Measurements from ENCODE around the gene CDIPT.
"Not testable (repeated sequence)": the region's sequence is repeated elsewhere in the genome, so short reads cannot be mapped to it uniquely, and the experiment has no call there.

Gene CDIPT

DNA sequence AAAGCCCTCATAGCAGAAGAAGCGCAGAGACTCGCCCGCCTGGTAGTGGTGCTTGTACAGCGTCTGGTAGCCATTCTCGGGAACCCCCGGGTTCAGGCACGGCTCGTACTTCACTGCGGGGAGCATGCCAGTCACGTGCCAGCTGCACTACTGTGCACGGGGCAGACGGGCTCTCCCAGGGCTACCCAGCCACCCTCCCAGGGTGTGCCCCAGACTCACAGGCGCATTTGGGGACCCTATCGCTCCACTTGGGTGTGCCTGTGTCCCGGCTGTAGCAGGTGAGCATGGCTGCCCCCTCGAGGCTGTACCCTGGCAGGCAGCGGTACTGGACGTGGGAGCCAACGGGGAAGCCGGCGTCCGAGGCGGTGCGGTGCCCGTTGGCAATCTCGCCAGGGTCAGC is 10.3 kb upstream of the CDIPT start:
- Histone ChIP-seq H3K36me3 (ENCODE audit: control insufficient read depth, insufficient read depth, low read length, severe bottlenecking) (no peaks in the 10 kb centered on the region), H3K9me3 (ENCODE audit: control insufficient read depth, low read length) (peaks cover 4% of the 10 kb centered on the region), H3K27me3 (replicated peaks; ENCODE audit: control insufficient read depth, insufficient read depth, low read length) (peaks cover 29% of the 10 kb centered on the region), H3K4me1 (ENCODE audit: control insufficient read depth, insufficient read depth, low read length) (no peaks in the 10 kb centered on the region), H3K4me3 (ENCODE audit: low read length) (no peak overlapping the region), H3K9ac (ENCODE audit: low read length) (no peak overlapping the region)
- DNase-seq (ENCODE audit: low read depth) = no peak

DNA sequence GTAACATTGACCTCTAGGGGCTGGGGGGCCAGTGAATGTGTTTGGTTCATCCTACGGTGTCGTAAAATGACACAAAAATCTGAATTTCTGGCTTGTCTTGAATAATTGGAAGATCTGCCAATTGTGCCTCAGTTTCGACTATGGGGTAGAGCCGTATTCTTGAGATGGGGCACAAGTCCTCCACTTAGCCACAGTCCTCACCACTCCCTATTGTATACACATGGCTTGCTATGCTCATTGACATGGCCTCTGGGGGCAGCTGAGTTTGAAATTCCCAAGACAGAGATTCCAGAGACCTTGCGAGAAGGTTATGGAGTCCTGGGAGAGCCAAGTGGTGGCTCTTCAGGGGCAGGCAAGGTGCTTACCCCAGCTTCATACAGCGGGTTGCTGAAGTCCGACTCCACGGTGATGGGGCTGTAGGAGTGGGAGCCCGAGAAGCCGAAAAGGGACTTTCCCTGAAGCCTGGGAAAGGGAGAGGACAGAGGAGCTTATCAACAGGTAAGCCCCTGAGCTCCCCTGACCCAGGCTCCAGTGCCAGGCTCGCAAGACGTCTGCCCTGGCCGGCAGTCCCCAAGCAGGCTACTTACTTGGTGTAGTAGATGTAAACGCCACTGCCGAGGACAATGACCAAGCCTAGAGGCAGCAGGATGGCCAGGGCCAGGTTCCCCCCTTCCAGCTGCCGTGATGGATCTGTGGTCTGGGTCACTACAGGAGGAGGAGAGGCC is 9.0 kb upstream of the CDIPT start:
- Histone ChIP-seq H3K9ac (ENCODE audit: low read length) (no peak overlapping the region), H3K36me3 (ENCODE audit: control insufficient read depth, insufficient read depth, low read length, severe bottlenecking) (no peaks in the 10 kb centered on the region)

DNA sequence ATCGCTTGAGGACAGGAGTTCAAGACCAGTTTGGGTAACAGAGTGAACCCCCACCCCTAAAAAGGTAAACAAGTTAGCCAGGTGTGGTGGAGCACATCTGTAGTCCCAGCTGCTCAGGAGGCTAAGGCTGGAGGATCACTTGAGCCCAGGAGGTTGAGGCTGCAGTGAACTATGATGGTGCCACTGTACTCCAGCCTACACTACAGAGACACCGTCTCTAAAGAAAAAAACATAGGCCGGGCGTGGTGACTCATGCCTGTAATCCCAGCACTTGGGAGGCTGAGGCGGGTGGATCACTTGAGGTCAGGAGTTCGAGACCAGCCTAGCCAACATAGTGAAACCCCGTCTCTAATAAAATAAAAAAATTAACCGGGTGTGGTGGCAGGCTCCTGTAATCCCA is 6.0 kb upstream of the CDIPT start:
- H3K27me3 ChIP-seq (replicated peaks; ENCODE audit: control insufficient read depth, insufficient read depth, low read length); H3K9me3 ChIP-seq (ENCODE audit: control insufficient read depth, low read length); H3K4me1 ChIP-seq (ENCODE audit: control insufficient read depth, insufficient read depth, low read length); H3K9ac ChIP-seq (ENCODE audit: low read length); H3K36me3 ChIP-seq (ENCODE audit: control insufficient read depth, insufficient read depth, low read length, severe bottlenecking); H3K4me3 ChIP-seq (ENCODE audit: low read length); DNase-seq (ENCODE audit: low read depth): not testable (repeated sequence)

More for the DNA sequence above, 9.0 kb upstream of the CDIPT start:
- H3K4me3 ChIP-seq (ENCODE audit: low read length) = no peak overlapping the region
- no peaks in the 10 kb centered on the region for H3K4me1 ChIP-seq (ENCODE audit: control insufficient read depth, insufficient read depth, low read length)
- peaks cover 20% of the 10 kb centered on the region for H3K27me3 ChIP-seq (replicated peaks; ENCODE audit: control insufficient read depth, insufficient read depth, low read length)
- no peaks in the 10 kb centered on the region for H3K9me3 ChIP-seq (ENCODE audit: control insufficient read depth, low read length)
- no peak for DNase-seq (ENCODE audit: low read depth)

DNA sequence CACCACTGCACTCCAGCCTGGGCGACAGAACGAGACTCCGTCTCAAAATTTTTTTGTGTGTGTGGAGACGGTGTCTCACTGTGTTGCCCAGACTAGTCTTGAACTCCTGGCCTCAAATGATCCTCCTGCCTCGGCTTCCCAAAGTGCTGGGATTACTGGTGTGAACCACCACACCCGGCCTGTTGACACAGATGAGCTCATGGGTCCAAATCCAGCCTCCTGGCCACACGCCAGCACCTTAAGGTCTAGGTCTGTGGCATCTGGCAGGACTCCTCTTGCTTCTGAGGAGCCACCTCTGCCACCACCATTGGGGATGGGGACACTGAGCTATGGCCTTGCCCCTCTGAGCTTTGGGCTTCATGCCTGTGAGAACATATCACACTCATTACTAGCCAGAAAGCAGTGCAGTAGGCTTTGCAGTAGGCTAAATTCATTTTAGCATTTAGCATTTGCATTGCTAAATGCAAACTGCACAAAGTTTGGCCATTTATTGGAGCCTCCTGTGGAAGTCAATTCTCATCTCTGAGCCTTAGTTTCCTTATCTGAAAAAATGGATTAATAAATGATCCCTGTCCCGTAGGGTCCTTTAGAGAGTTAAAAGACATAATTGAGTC is 5.5 kb upstream of the CDIPT start:
- no peaks in the 10 kb centered on the region for H3K36me3 ChIP-seq (ENCODE audit: control insufficient read depth, insufficient read depth, low read length, severe bottlenecking)
- H3K9me3 ChIP-seq (ENCODE audit: control insufficient read depth, low read length) = no peaks in the 10 kb centered on the region
- H3K4me1 ChIP-seq (ENCODE audit: control insufficient read depth, insufficient read depth, low read length) = no peaks in the 10 kb centered on the region
- no peak overlapping the region for H3K4me3 ChIP-seq (ENCODE audit: low read length)
- H3K9ac ChIP-seq (ENCODE audit: low read length) = no peak overlapping the region
- no peak for DNase-seq (ENCODE audit: low read depth)
- H3K27me3 ChIP-seq (replicated peaks; ENCODE audit: control insufficient read depth, insufficient read depth, low read length) = peaks cover 6% of the 10 kb centered on the region

DNA sequence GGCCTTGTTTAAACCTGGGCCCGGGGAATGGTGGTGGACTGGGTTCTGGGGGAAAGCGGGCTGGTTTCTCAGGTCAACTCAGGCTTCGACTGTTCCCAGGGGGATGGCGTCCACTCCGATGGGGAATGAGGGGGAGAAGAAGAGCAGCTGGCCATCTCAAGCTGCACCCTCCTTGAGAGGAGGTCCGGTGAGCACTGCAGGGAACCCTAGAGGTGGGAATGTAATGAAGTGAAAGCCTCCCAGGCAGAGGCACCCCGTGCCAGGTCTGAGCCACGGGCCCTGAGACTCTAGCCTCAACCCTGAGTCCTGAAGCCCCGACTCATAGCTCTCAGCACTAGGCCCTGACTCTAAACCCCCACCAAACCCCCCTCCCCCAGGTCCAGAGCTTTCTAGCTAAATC is 1.2 kb upstream of the CDIPT start:
- no peak overlapping the region for H3K9ac ChIP-seq (ENCODE audit: low read length)
- H3K9me3 ChIP-seq (ENCODE audit: control insufficient read depth, low read length) = no peaks in the 10 kb centered on the region

DNA sequence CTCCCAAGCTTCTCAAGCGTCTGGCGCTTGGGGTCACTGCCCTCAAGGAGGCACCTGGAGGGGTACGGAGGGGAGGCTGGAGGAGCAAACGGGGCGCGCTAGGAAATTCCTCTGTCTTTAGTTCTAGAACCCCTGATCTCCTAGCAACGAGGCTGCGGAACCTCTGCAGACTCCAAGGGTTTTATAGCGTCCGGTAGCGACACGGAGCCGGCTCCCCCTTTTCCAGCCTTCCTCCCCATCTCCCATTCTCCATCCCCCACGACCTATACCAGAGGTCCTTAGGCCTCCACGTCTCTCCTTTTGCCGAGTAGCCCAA is 601 bp upstream of the CDIPT start:
- no peak for DNase-seq (ENCODE audit: low read depth)
- Histone ChIP-seq H3K36me3 (ENCODE audit: control insufficient read depth, insufficient read depth, low read length, severe bottlenecking) (peaks cover 21% of the 10 kb centered on the region), H3K9me3 (ENCODE audit: control insufficient read depth, low read length) (no peaks in the 10 kb centered on the region), H3K27me3 (replicated peaks; ENCODE audit: control insufficient read depth, insufficient read depth, low read length) (peaks cover 6% of the 10 kb centered on the region), H3K4me3 (ENCODE audit: low read length) (peak overlapping the region; percentile 62), H3K9ac (ENCODE audit: low read length) (no peak overlapping the region), H3K4me1 (ENCODE audit: control insufficient read depth, insufficient read depth, low read length) (peaks cover 14% of the 10 kb centered on the region)

More for the DNA sequence above, 1.2 kb upstream of the CDIPT start:
- H3K4me1 ChIP-seq (ENCODE audit: control insufficient read depth, insufficient read depth, low read length) = peaks cover 14% of the 10 kb centered on the region
- H3K4me3 ChIP-seq (ENCODE audit: low read length) = no peak overlapping the region
- DNase-seq (ENCODE audit: low read depth) = no peak
- H3K36me3 ChIP-seq (ENCODE audit: control insufficient read depth, insufficient read depth, low read length, severe bottlenecking) = peaks cover 16% of the 10 kb centered on the region
- peaks cover 6% of the 10 kb centered on the region for H3K27me3 ChIP-seq (replicated peaks; ENCODE audit: control insufficient read depth, insufficient read depth, low read length)

DNA sequence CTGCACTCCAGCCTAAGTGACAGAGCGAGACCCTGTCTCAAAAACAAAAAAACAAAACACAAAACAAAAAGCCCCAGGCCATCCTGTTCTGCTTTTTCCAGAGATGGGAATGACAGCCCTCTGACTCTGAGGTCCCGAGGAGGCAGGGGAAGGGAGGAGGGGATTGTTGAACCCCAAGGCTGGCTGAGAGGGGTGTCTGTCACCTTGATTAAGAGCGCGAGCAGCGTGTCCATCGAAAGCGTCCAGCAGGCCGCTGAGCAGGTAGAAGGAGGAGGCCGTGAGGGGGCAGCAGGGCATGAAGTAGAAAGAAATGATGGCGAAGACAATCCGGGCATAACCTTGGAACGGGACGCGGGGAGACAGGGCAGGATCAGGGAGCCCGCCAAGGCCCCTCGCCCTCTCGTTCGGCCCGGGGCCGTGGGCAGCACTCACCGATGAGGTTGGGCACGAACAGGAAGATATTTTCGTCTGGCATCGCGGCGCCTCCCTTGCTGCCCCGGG is 593 bp downstream of the CDIPT start:
- Histone ChIP-seq H3K9me3 (ENCODE audit: control insufficient read depth, low read length) (no peaks in the 10 kb centered on the region), H3K9ac (ENCODE audit: low read length) (peak overlapping the region; percentile 98), H3K4me1 (ENCODE audit: control insufficient read depth, insufficient read depth, low read length) (peaks cover 26% of the 10 kb centered on the region), H3K36me3 (ENCODE audit: control insufficient read depth, insufficient read depth, low read length, severe bottlenecking) (peaks cover 25% of the 10 kb centered on the region), H3K4me3 (ENCODE audit: low read length) (peak overlapping the region; percentile 99), H3K27me3 (replicated peaks; ENCODE audit: control insufficient read depth, insufficient read depth, low read length) (peaks cover 2% of the 10 kb centered on the region)
- DNase-seq (ENCODE audit: low read depth) = peak; percentile 52

DNA sequence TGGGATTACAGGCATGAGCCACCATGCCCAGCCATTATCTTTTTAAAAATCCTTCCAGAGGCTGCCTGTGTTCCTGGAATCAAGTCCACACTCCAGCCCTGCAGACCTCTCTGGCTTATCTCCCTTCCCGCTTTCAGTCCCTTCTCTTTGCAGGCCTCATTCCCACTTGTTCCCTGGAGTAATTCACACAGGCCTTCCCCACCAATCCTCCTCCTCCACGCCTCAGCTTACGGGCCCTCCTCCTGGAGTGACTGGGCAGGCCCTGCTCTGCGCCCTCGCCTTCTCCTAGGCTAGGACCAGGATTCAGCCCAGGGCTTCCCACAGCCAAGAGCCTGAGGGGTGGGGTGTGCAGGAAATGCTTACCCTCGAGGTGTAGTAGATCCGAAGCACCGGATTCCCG is 2.8 kb downstream of the CDIPT start:
- H3K4me1 ChIP-seq (ENCODE audit: control insufficient read depth, insufficient read depth, low read length) = peaks cover 39% of the 10 kb centered on the region
- peaks cover under 1% of the 10 kb centered on the region for H3K27me3 ChIP-seq (replicated peaks; ENCODE audit: control insufficient read depth, insufficient read depth, low read length)
- no peak overlapping the region for H3K9ac ChIP-seq (ENCODE audit: low read length)
- H3K4me3 ChIP-seq (ENCODE audit: low read length) = no peak overlapping the region
- DNase-seq (ENCODE audit: low read depth) = no peak
- no peaks in the 10 kb centered on the region for H3K9me3 ChIP-seq (ENCODE audit: control insufficient read depth, low read length)
- peaks cover 25% of the 10 kb centered on the region for H3K36me3 ChIP-seq (ENCODE audit: control insufficient read depth, insufficient read depth, low read length, severe bottlenecking)

DNA sequence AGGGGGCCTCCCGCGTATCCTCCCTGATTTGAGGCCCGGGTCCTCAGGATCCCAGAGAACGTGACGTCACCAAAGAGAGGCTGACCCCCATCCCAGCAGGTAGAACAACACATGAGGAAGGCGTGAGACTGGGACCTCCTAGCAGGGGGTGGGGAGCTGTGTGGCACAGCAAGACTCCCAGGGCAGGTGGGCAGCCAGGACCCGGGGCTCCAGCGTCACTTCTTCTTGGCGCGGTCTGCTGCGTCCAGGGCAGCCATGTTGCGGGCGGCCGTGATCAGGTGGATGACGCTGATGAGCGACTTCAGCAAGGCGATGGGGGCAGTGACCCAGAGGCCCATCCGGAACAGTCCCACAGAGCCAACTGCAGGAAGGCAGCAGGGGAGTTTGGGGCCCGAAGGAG is 4.1 kb downstream of the CDIPT start:
- no peaks in the 10 kb centered on the region for H3K27me3 ChIP-seq (replicated peaks; ENCODE audit: control insufficient read depth, insufficient read depth, low read length)
- H3K4me1 ChIP-seq (ENCODE audit: control insufficient read depth, insufficient read depth, low read length) = peaks cover 39% of the 10 kb centered on the region
- DNase-seq (ENCODE audit: low read depth) = no peak
- peaks cover 25% of the 10 kb centered on the region for H3K36me3 ChIP-seq (ENCODE audit: control insufficient read depth, insufficient read depth, low read length, severe bottlenecking)
- H3K4me3 ChIP-seq (ENCODE audit: low read length) = no peak overlapping the region
- H3K9ac ChIP-seq (ENCODE audit: low read length) = no peak overlapping the region
- no peaks in the 10 kb centered on the region for H3K9me3 ChIP-seq (ENCODE audit: control insufficient read depth, low read length)

DNA sequence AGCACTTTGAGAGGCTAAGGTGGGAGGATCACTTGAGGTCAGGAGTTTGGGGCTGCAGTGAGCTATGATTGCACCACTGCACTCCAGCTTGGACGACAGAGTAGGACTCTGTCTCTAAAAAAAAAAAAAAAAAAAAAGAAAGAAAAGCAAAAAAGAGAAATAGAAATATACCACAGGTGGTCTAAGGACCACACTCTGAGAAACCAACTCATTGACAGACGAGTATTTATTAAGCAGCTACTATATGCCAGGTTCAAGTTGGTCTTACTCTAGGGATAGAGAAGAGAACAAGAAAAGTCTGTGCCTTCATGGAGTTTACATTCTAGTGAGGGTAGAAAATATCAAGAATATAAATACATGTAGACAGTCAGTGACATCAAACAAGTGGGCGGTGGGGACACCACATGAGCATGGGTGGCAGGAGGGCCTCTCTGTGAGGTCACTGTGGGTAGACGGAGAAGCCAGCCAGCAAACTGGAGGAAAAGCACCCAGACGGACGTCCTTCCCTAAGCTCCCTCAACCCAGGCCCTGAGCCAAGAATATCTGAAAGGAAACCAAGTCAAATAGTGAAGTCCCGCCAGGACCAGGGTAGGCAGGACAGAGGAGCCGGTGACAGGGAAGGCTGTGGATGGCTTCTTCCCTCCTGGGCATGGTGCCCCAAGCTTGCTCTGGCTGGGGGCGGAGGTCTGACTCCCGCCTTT is 4.7 kb downstream of the CDIPT start:
- Histone ChIP-seq H3K9ac (ENCODE audit: low read length) (no peak overlapping the region), H3K27me3 (replicated peaks; ENCODE audit: control insufficient read depth, insufficient read depth, low read length) (no peaks in the 10 kb centered on the region), H3K4me3 (ENCODE audit: low read length) (no peak overlapping the region), H3K36me3 (ENCODE audit: control insufficient read depth, insufficient read depth, low read length, severe bottlenecking) (peaks cover 25% of the 10 kb centered on the region), H3K4me1 (ENCODE audit: control insufficient read depth, insufficient read depth, low read length) (peaks cover 39% of the 10 kb centered on the region), H3K9me3 (ENCODE audit: control insufficient read depth, low read length) (no peaks in the 10 kb centered on the region)
- DNase-seq (ENCODE audit: low read depth) = no peak

DNA sequence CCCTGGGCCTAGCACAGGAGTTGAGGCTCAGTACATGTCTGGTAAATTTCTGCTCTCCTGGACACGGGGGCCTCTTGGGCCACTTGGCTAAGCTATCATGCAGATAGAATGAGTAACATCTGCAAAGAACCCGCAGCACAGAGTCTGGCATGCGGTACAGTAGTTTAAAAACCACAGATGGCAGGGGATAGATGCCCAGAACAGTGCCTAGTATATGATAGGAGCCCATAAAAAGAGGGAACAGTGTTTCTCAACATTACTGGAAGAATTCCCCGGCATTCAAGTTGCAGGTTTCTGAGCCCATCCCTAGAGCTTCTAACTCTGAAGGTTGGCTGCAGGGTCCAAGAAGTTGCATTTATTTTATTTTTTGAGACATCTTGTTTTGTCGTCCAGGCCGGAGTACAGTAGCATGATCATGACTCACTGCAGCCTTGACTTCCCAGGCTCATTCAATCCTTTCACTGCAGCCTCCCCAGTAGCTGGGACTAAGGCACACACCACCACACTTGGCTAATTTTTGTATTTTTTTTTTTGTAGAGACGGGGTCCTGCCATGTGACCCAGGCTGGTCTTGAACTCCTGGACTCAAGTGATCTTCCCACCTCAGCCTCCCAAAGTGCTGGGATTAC is 5.8 kb downstream of the CDIPT start:
- Histone ChIP-seq H3K9ac (ENCODE audit: low read length) (peak overlapping the region; percentile 73), H3K4me1 (ENCODE audit: control insufficient read depth, insufficient read depth, low read length) (peaks cover 39% of the 10 kb centered on the region), H3K9me3 (ENCODE audit: control insufficient read depth, low read length) (no peaks in the 10 kb centered on the region), H3K27me3 (replicated peaks; ENCODE audit: control insufficient read depth, insufficient read depth, low read length) (no peaks in the 10 kb centered on the region), H3K36me3 (ENCODE audit: control insufficient read depth, insufficient read depth, low read length, severe bottlenecking) (peaks cover 25% of the 10 kb centered on the region), H3K4me3 (ENCODE audit: low read length) (no peak overlapping the region)
- peak; percentile 66 for DNase-seq (ENCODE audit: low read depth)

All from adipocyte (in vitro differentiated cells).